Endothelial cell of umbilical vein (primary cell): ENCODE results near the gene MEIOB. TPM values are rescaled to one million over a fixed set of nuclear protein-coding genes. Genes with fewer than 3 reads are reported as not detected.
"Not testable (repeated sequence)": the region's sequence is repeated elsewhere in the genome, so short reads cannot be mapped to it uniquely, and the experiment has no call there.

Experiments used
- BruUV-seq: library from RNA; stranded (reverse); fragments of 400-500 nt; replicated peaks from 2 replicates; lab custom pipeline; 2021; lab: Mats Ljungman, UMichigan
- CTCF ChIA-PET: fragments of 300-600, 350-600 bp; sonication (Branson Sonifier 250); formaldehyde crosslinking; loops from one replicate; lab custom pipeline; 2021; ENCODE audit warnings: antibody characterized with exemption, inconsistent platforms; lab: Charles Lee
- POLR2A ChIA-PET: fragments of 300-600, 350-600 bp; sonication (Branson Sonifier 250); formaldehyde crosslinking; loops from one replicate; lab custom pipeline; 2021; ENCODE audit warnings: antibody characterized with exemption, inconsistent platforms; lab: Charles Lee
- DNase-seq: peaks from one replicate; pipeline ENCODE4 v3.0.0-alpha.2; 2011; ENCODE audit warnings: low read depth, low spot score
- FAIRE-seq: peaks from 2 replicates; lab custom pipeline; 2011; peaks lifted over from hg19 to GRCh38; lab: Jason Lieb, UNC
- H2AFZ ChIP-seq: 2 replicates; pipeline ENCODE4 v1.6.0; 2012; ENCODE audit warnings: low read depth, low read length, control low read depth, inconsistent platforms
- H3K27ac ChIP-seq: 2 replicates; pipeline ENCODE4 v1.5.1; 2011; ENCODE audit warnings: low read depth, mild to moderate bottlenecking, control low read depth, low read length, moderate library complexity; ENCODE audit not compliant: insufficient read depth
- H3K27me3 ChIP-seq, 2 experiments: 2 replicates each; pipeline versions ENCODE4 v1.6.0 to v1.6.1; 2011; ENCODE audit warnings: low read length in 2 of 2, mixed read lengths in 1 of 2; ENCODE audit not compliant: control insufficient read depth in 2 of 2, insufficient read depth in 2 of 2
- H3K36me3 ChIP-seq, 2 experiments: 2 replicates in 1 of 2; 3 replicates in 1 of 2; pipeline ENCODE4 v1.5.1; 2011; ENCODE audit warnings: low read length in 2 of 2, mild to moderate bottlenecking in 1 of 2, moderate library complexity in 1 of 2; ENCODE audit not compliant: control insufficient read depth in 2 of 2, insufficient read depth in 2 of 2; ENCODE audit errors: extremely low read depth in 1 of 2
- H3K4me1 ChIP-seq: 3 replicates; pipeline ENCODE4 v1.5.1; 2011; ENCODE audit warnings: mild to moderate bottlenecking, low read length; ENCODE audit not compliant: control insufficient read depth, insufficient read depth; ENCODE audit errors: extremely low read depth
- H3K4me2 ChIP-seq: 2 replicates; pipeline ENCODE4 v1.6.1; 2011; ENCODE audit warnings: low read length, control low read depth, mixed read lengths; ENCODE audit not compliant: insufficient read depth
- H3K4me3 ChIP-seq, 3 experiments: fragments of 200-600 bp in 1 of 3; sonication (generic), shearing (Covaris generic) in 1 of 3; replicated peaks in 1 of 3; 2 replicates each; pipeline ENCODE4 v1.5.1; 2011 to 2016; ENCODE audit warnings: control low read depth in 3 of 3, low read length in 3 of 3, mild to moderate bottlenecking in 2 of 3, inconsistent platforms in 1 of 3, low read depth in 1 of 3, moderate library complexity in 1 of 3; ENCODE audit not compliant: insufficient read depth in 1 of 3
- H3K79me2 ChIP-seq: 2 replicates; pipeline ENCODE4 v1.6.0; 2012; ENCODE audit warnings: low read length, inconsistent platforms; ENCODE audit not compliant: control insufficient read depth, insufficient read depth
- H3K9ac ChIP-seq: replicated peaks from 2 replicates; pipeline ENCODE3; 2011; ENCODE audit warnings: low read length, control low read depth; ENCODE audit not compliant: insufficient read depth; ENCODE audit errors: extremely low read depth
- H3K9me1 ChIP-seq: replicated peaks from 3 replicates; pipeline ENCODE4 v1.6.0; 2011; ENCODE audit warnings: mild to moderate bottlenecking, low read length; ENCODE audit not compliant: control insufficient read depth, insufficient read depth; ENCODE audit errors: extremely low read depth
- H3K9me3 ChIP-seq: replicated peaks from 2 replicates; pipeline ENCODE4 v1.5.1; 2012; ENCODE audit warnings: low read length, inconsistent platforms; ENCODE audit not compliant: control insufficient read depth, insufficient read depth
- H4K20me1 ChIP-seq: replicated peaks from 2 replicates; pipeline ENCODE3; 2011; ENCODE audit warnings: mild to moderate bottlenecking, low read length; ENCODE audit not compliant: control insufficient read depth, insufficient read depth; ENCODE audit errors: extremely low read depth
- EZH2 ChIP-seq: IDR thresholded peaks from 2 replicates; pipeline ENCODE4 v1.6.1; 2012; ENCODE audit warnings: borderline replicate concordance, low read depth, mild to moderate bottlenecking, moderate library complexity, low read length, inconsistent platforms; ENCODE audit not compliant: severe bottlenecking
- FOS ChIP-seq: IDR thresholded peaks from 2 replicates; pipeline ENCODE4 v1.6.1; 2011; ENCODE audit warnings: mild to moderate bottlenecking, low read length, moderate library complexity, borderline replicate concordance; ENCODE audit not compliant: insufficient read depth
- JUN ChIP-seq: IDR thresholded peaks from 2 replicates; pipeline ENCODE4 v1.6.1; 2011; ENCODE audit warnings: borderline replicate concordance, low read depth; ENCODE audit not compliant: insufficient read length, insufficient read depth
- MAX ChIP-seq: IDR thresholded peaks from 2 replicates; pipeline ENCODE4 v1.6.1; 2011; ENCODE audit not compliant: insufficient read depth, insufficient read length
- MYC ChIP-seq: IDR thresholded peaks from one replicate; pipeline ENCODE4 v1.6.1; 2011; ENCODE audit warnings: mild to moderate bottlenecking, low read depth, low read length
- dilution Hi-C: fragments of 300-500 bp; cut with MboI; formaldehyde crosslinking; loops from one replicate; pipeline ENCODE4 v1.15.0; 2019; ENCODE audit warnings: low sequenced_read_pairs; ENCODE audit not compliant: extremely low pct_ligation_motif_present
- intact Hi-C: fragments of 100-400 bp; cut with micrococcal nuclease; formaldehyde crosslinking; loops from one replicate; pipeline ENCODE4 v1.10.0; 2022
- polyA plus RNA-seq, 4 experiments: library from polyadenylated mRNA; depleted of rRNA in 3 of 4; stranded (reverse) in 3 of 4; unstranded in 1 of 4; fragments of >200 nt; gene quantifications; 2 replicates each; pipeline versions ENCODE4 v1.2.1 to v1.2.3, GENCODE V29; 2011 to 2012; ENCODE audit warnings: missing spikeins in 1 of 4
- total RNA-seq: library from RNA; stranded (reverse); gene quantifications from 2 replicates; pipeline ENCODE4 v1.2.3, GENCODE V29; 2021

Gene MEIOB
- total and polyA plus RNA-seq, 2 donors (not counting 3 experiments of a cell fraction or from before 2014, with no cell fraction given), result 0.04 TPM; not detected in 1

- Histone ChIP-seq H3K4me1 (no peaks in the 10 kb centered on the region), H3K9ac (no peak overlapping the region), H3K4me3 (no peak overlapping the region), H3K79me2 (no peaks in the 10 kb centered on the region), H3K9me3 (no peaks in the 10 kb centered on the region), H3K36me3 (no peaks in the 10 kb centered on the region), H4K20me1 (no peaks in the 10 kb centered on the region), H2AFZ (no peak overlapping the region), H3K27ac (no peak overlapping the region), H3K27me3 (peaks cover 0 to 2% of the 10 kb centered on the region in 2 experiments), H3K4me2 (no peak overlapping the region), H3K9me1 (no peaks in the 10 kb centered on the region)
- ChIA-PET POLR2A (no interaction called here), CTCF (no interaction called here)
- FAIRE-seq (no peak), DNase-seq (no peak)
- BruUV-seq, result no TSS peak
- intact Hi-C loops (no loop called here), dilution Hi-C loops (no loop called here)
- TF ChIP-seq MYC (no peak), FOS (no peak), JUN (no peak), EZH2 (no peak), MAX (no peak)
Observed at GRCh38 chr16:1899641-1900451, 27.9 kb upstream of the MEIOB start.

- DNase-seq, H3K27me3 ChIP-seq, H3K9me1 ChIP-seq, H3K9ac ChIP-seq, intact Hi-C loops, H3K4me1 ChIP-seq, dilution Hi-C loops, H3K36me3 ChIP-seq, H3K4me3 ChIP-seq, H3K79me2 ChIP-seq, POLR2A ChIA-PET, FAIRE-seq, H2AFZ ChIP-seq, H3K4me2 ChIP-seq, H4K20me1 ChIP-seq, H3K27ac ChIP-seq, H3K9me3 ChIP-seq, BruUV-seq: not testable (repeated sequence)
- CTCF ChIA-PET, result interaction anchor here (1.7 kb wide), 1 partner anchor 19 kb away, joined by 4 read pairs; no protein-coding TSS in a partner anchor
Observed at GRCh38 chr16:1897692-1898091, 25.7 kb upstream of the MEIOB start.
